Neural progenitor cell (in vitro differentiated cells): Measurements from ENCODE around the gene STEAP1B. TPM values are rescaled to one million over a fixed set of nuclear protein-coding genes. Genes with fewer than 3 reads are reported as not detected.

Source experiments
- DNase-seq: peaks from one replicate; pipeline ENCODE4 v3.0.0-alpha.2; 2016; ENCODE audit warnings: low spot score
- H2AFZ ChIP-seq: fragments of 200-600 bp; sonication (generic); replicated peaks from 2 replicates; pipeline ENCODE4 v1.6.1; 2016; ENCODE audit warnings: antibody characterized with exemption
- H3F3A ChIP-seq: fragments of 200-600 bp; sonication (generic); 2 replicates; pipeline ENCODE4 v1.6.1; 2016; ENCODE audit warnings: antibody characterized with exemption, low read depth
- H3K27ac ChIP-seq: fragments of 200-600 bp; sonication (generic); 2 replicates; pipeline ENCODE4 v1.5.1; 2016; ENCODE audit warnings: mild to moderate bottlenecking
- H3K27me3 ChIP-seq: fragments of 200-600 bp; sonication (generic); 2 replicates; pipeline ENCODE4 v1.6.1; 2016; ENCODE audit warnings: mild to moderate bottlenecking, moderate library complexity
- H3K36me3 ChIP-seq: fragments of 200-600 bp; sonication (generic); 2 replicates; pipeline ENCODE4 v1.5.1; 2016
- H3K4me1 ChIP-seq: fragments of 200-600 bp; sonication (generic); 2 replicates; pipeline ENCODE4 v1.6.1; 2016; ENCODE audit warnings: mixed run types
- H3K4me2 ChIP-seq: fragments of 200-600 bp; sonication (generic); 2 replicates; pipeline ENCODE4 v1.6.1; 2016
- H3K4me3 ChIP-seq: fragments of 200-600 bp; sonication (generic); 2 replicates; pipeline ENCODE4 v1.5.1; 2016
- H3K79me2 ChIP-seq: fragments of 200-600 bp; sonication (generic); 2 replicates; pipeline ENCODE4 v1.6.1; 2016; ENCODE audit warnings: low read depth
- H3K9ac ChIP-seq: fragments of 200-600 bp; sonication (generic); 2 replicates; pipeline ENCODE4 v1.6.1; 2016
- H3K9me3 ChIP-seq: fragments of 200-600 bp; sonication (generic); 2 replicates; pipeline ENCODE4 v1.5.1; 2016; ENCODE audit warnings: low read depth
- H4K20me1 ChIP-seq: fragments of 200-600 bp; sonication (generic); 2 replicates; pipeline ENCODE4 v1.6.1; 2016; ENCODE audit warnings: low read depth
- H3K27ac Mint-ChIP-seq: 3 replicates; pipeline ENCODE4 v1.8.0; 2021; ENCODE audit warnings: mixed read lengths
- H3K27me3 Mint-ChIP-seq: 2 replicates; pipeline ENCODE4 v1.8.0; 2022; ENCODE audit warnings: low read depth, mild to moderate bottlenecking, inconsistent platforms, moderate library complexity, mixed read lengths; ENCODE audit not compliant: insufficient read depth
- H3K36me3 Mint-ChIP-seq: 3 replicates; pipeline ENCODE4 v1.8.0; 2021; ENCODE audit warnings: mixed read lengths
- H3K4me1 Mint-ChIP-seq: 3 replicates; pipeline ENCODE4 v1.8.0; 2021; ENCODE audit warnings: mixed read lengths
- H3K4me3 Mint-ChIP-seq: 3 replicates; pipeline ENCODE4 v1.8.0; 2021; ENCODE audit warnings: mild to moderate bottlenecking, moderate library complexity, mixed read lengths
- H3K9me3 Mint-ChIP-seq: 3 replicates; pipeline ENCODE4 v1.8.0; 2020; ENCODE audit warnings: mixed read lengths
- CTCF ChIP-seq: fragments of 200-600 bp; sonication (generic); IDR thresholded peaks from 2 replicates; pipeline ENCODE4 v1.5.1; 2017; ENCODE audit warnings: antibody characterized with exemption, mild to moderate bottlenecking
- EZH2 ChIP-seq: fragments of 200-600 bp; sonication (generic); IDR thresholded peaks from 2 replicates; pipeline ENCODE4 v1.6.1; 2017; ENCODE audit warnings: antibody characterized with exemption, mild to moderate bottlenecking, moderate library complexity
- EZH2phosphoT487 ChIP-seq: fragments of 200-600 bp; sonication (generic); IDR thresholded peaks from 2 replicates; pipeline ENCODE4 v1.6.1; 2017; ENCODE audit warnings: antibody characterized with exemption
- total RNA-seq: library from RNA; depleted of rRNA; stranded (reverse); fragments of >200 nt; gene quantifications from 2 replicates; pipeline ENCODE4 v1.2.3, GENCODE V29; 2015; ENCODE audit warnings: low replicate concordance

STEAP1B gene
- total RNA-seq, 1 donor from 2014 or later: 1.6 TPM

GRCh38 chr7:22402250-22402649 is 97.7 kb downstream of the STEAP1B start:
- no peaks in the 10 kb centered on the region for H4K20me1 ChIP-seq
- H3K27me3 Mint-ChIP-seq: no peaks in the 10 kb centered on the region
- no peak overlapping the region for H3K27ac ChIP-seq
- H3K79me2 ChIP-seq: no peaks in the 10 kb centered on the region
- no peak overlapping the region for H3K4me3 ChIP-seq
- no peaks in the 10 kb centered on the region for H3K36me3 Mint-ChIP-seq
- H3F3A ChIP-seq: no peaks in the 10 kb centered on the region
- no peak overlapping the region for H2AFZ ChIP-seq
- TF ChIP-seq EZH2 (no peak), CTCF (no peak), EZH2phosphoT487 (no peak)
- no peaks in the 10 kb centered on the region for H3K9me3 ChIP-seq
- no peak overlapping the region for H3K4me3 Mint-ChIP-seq
- H3K4me1 Mint-ChIP-seq: no peaks in the 10 kb centered on the region
- no peak overlapping the region for H3K9ac ChIP-seq
- peaks cover 4% of the 10 kb centered on the region for H3K4me1 ChIP-seq
- H3K4me2 ChIP-seq: no peak overlapping the region
- H3K27me3 ChIP-seq: no peaks in the 10 kb centered on the region
- no peaks in the 10 kb centered on the region for H3K9me3 Mint-ChIP-seq
- no peak for DNase-seq
- no peaks in the 10 kb centered on the region for H3K36me3 ChIP-seq
- H3K27ac Mint-ChIP-seq: no peak overlapping the region

GRCh38 chr7:22400936-22401553 is 98.9 kb downstream of the STEAP1B start:
- Histone ChIP-seq H3K4me2 (no peak overlapping the region), H3K27ac (no peak overlapping the region), H3K79me2 (no peaks in the 10 kb centered on the region), H4K20me1 (no peaks in the 10 kb centered on the region), H3K36me3 (no peaks in the 10 kb centered on the region), H3K9me3 (no peaks in the 10 kb centered on the region), H3K4me3 (no peak overlapping the region), H2AFZ (no peak overlapping the region), H3F3A (no peaks in the 10 kb centered on the region), H3K27me3 (no peaks in the 10 kb centered on the region), H3K9ac (no peak overlapping the region), H3K4me1 (peaks cover 4% of the 10 kb centered on the region)
- no peaks in the 10 kb centered on the region for H3K36me3 Mint-ChIP-seq
- no peak for TF ChIP-seq CTCF
- no peak for TF ChIP-seq EZH2
- TF ChIP-seq EZH2phosphoT487: no peak
- H3K27me3 Mint-ChIP-seq: no peaks in the 10 kb centered on the region
- no peak overlapping the region for H3K4me3 Mint-ChIP-seq
- DNase-seq: no peak
- H3K9me3 Mint-ChIP-seq: no peaks in the 10 kb centered on the region
- no peak overlapping the region for H3K27ac Mint-ChIP-seq
- H3K4me1 Mint-ChIP-seq: no peaks in the 10 kb centered on the region

- Mint-ChIP-seq H3K4me3 (no peak overlapping the region), H3K27me3 (no peaks in the 10 kb centered on the region), H3K4me1 (no peaks in the 10 kb centered on the region), H3K27ac (no peak overlapping the region), H3K9me3 (no peaks in the 10 kb centered on the region), H3K36me3 (no peaks in the 10 kb centered on the region)
- Histone ChIP-seq H3K4me1 (peaks cover 4% of the 10 kb centered on the region), H3K4me2 (no peak overlapping the region), H3K9me3 (no peaks in the 10 kb centered on the region), H3K27ac (no peak overlapping the region), H4K20me1 (no peaks in the 10 kb centered on the region), H3K9ac (no peak overlapping the region), H3K27me3 (no peaks in the 10 kb centered on the region), H3K4me3 (no peak overlapping the region), H2AFZ (no peak overlapping the region), H3K79me2 (no peaks in the 10 kb centered on the region), H3F3A (no peaks in the 10 kb centered on the region), H3K36me3 (no peaks in the 10 kb centered on the region)
- TF ChIP-seq EZH2 (no peak), EZH2phosphoT487 (no peak), CTCF (no peak)
- no peak for DNase-seq
Observed at GRCh38 chr7:22400150-22400814, 99.7 kb downstream of the STEAP1B start.
